HL-60 (cell line): ENCODE results near the gene RASA1.

ENCODE experiments used
- DNase-seq, 2 experiments: peaks; one replicate each; pipeline ENCODE4 v3.0.0-alpha.2; 2010 to 2020; ENCODE audit warnings: low read depth in 1 of 2, low spot score in 1 of 2
- H3K27ac ChIP-seq: fragments of 250-450 bp; sonication (Bioruptor Pico); replicated peaks from 2 replicates; pipeline ENCODE4 v1.5.1; 2020; ENCODE audit warnings: mild to moderate bottlenecking, moderate library complexity
- H3K27me3 ChIP-seq: fragments of 250-450 bp; sonication (Bioruptor Pico); 2 replicates; pipeline ENCODE4 v1.5.1; 2021; ENCODE audit warnings: mild to moderate bottlenecking, moderate library complexity; ENCODE audit not compliant: insufficient read depth, poor library complexity, severe bottlenecking
- H3K4me3 ChIP-seq: replicated peaks from 2 replicates; pipeline ENCODE4 v1.5.1; 2011; ENCODE audit warnings: mild to moderate bottlenecking, control low read depth, low read length; ENCODE audit not compliant: insufficient read depth
- CTCF ChIP-seq: IDR thresholded peaks from one replicate; pipeline ENCODE4 v1.5.1; 2011; ENCODE audit warnings: low read length, control low read depth, inconsistent platforms; ENCODE audit not compliant: insufficient read depth
- GABPA ChIP-seq: IDR thresholded peaks from 2 replicates; pipeline ENCODE4 v1.6.1; 2012; ENCODE audit warnings: low read depth
- POLR2AphosphoS5 ChIP-seq: IDR thresholded peaks from 2 replicates; pipeline ENCODE4 v1.6.1; 2012; ENCODE audit warnings: low read depth
- SPI1 ChIP-seq: IDR thresholded peaks from 2 replicates; pipeline ENCODE4 v1.6.1; 2012; ENCODE audit warnings: low read depth, mild to moderate bottlenecking, borderline replicate concordance
- TF ChIP-seq, protein P1 (sequence below): IDR thresholded peaks from 2 replicates; pipeline ENCODE4 v1.6.1; 2012; ENCODE audit warnings: low read depth; ENCODE audit not compliant: insufficient replicate concordance

RASA1 gene

GRCh38 chr5:87383216-87383615, 115.5 kb downstream of the RASA1 start:
- DNase-seq, result no peak
- Histone ChIP-seq H3K4me3 (no peak overlapping the region), H3K27ac (no peak overlapping the region), H3K27me3 (no peaks in the 10 kb centered on the region)
- TF ChIP-seq, protein P1, sequence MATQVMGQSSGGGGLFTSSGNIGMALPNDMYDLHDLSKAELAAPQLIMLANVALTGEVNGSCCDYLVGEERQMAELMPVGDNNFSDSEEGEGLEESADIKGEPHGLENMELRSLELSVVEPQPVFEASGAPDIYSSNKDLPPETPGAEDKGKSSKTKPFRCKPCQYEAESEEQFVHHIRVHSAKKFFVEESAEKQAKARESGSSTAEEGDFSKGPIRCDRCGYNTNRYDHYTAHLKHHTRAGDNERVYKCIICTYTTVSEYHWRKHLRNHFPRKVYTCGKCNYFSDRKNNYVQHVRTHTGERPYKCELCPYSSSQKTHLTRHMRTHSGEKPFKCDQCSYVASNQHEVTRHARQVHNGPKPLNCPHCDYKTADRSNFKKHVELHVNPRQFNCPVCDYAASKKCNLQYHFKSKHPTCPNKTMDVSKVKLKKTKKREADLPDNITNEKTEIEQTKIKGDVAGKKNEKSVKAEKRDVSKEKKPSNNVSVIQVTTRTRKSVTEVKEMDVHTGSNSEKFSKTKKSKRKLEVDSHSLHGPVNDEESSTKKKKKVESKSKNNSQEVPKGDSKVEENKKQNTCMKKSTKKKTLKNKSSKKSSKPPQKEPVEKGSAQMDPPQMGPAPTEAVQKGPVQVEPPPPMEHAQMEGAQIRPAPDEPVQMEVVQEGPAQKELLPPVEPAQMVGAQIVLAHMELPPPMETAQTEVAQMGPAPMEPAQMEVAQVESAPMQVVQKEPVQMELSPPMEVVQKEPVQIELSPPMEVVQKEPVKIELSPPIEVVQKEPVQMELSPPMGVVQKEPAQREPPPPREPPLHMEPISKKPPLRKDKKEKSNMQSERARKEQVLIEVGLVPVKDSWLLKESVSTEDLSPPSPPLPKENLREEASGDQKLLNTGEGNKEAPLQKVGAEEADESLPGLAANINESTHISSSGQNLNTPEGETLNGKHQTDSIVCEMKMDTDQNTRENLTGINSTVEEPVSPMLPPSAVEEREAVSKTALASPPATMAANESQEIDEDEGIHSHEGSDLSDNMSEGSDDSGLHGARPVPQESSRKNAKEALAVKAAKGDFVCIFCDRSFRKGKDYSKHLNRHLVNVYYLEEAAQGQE, result no peak

- Histone ChIP-seq H3K4me3 (no peak overlapping the region), H3K27ac (no peak overlapping the region), H3K27me3 (no peaks in the 10 kb centered on the region)
- TF ChIP-seq CTCF (no peak), SPI1 (no peak), POLR2AphosphoS5 (no peak), GABPA (no peak)
- TF ChIP-seq, protein P1, result no peak
- no peak for DNase-seq
These were observed 118.1 kb downstream of the RASA1 start for GRCh38 chr5:87385802-87386201.

GRCh38 chr5:87388129-87388528, 120.4 kb downstream of the RASA1 start:
- Histone ChIP-seq H3K27ac (no peak overlapping the region), H3K4me3 (no peak overlapping the region), H3K27me3 (no peaks in the 10 kb centered on the region)
- TF ChIP-seq POLR2AphosphoS5 (no peak), CTCF (no peak), GABPA (no peak), SPI1 (no peak)
- TF ChIP-seq, protein P1, result no peak
- no peak for DNase-seq
